HCT116 (cell line): Measurements from ENCODE around the gene ADGRE1.

ENCODE experiments used
- CBX3 ChIP-seq: IDR thresholded peaks from 2 replicates; pipeline ENCODE4 v1.6.1; 2012; ENCODE audit warnings: low read depth
- CEBPB ChIP-seq: IDR thresholded peaks from 2 replicates; pipeline ENCODE4 v1.6.1; 2012; ENCODE audit warnings: low read depth
- EZH2 ChIP-seq: fragments of 200-600 bp; sonication (generic); IDR thresholded peaks from 2 replicates; pipeline ENCODE4 v1.6.1; 2017; ENCODE audit warnings: antibody characterized with exemption, mixed run types
- EZH2phosphoT487 ChIP-seq: fragments of 200-600 bp; IDR thresholded peaks from 2 replicates; pipeline ENCODE4 v1.6.1; 2018; ENCODE audit warnings: antibody characterized with exemption, borderline replicate concordance
- POLR2A ChIP-seq: IDR thresholded peaks from 2 replicates; pipeline ENCODE4 v1.7.0; 2011; ENCODE audit warnings: borderline replicate concordance; ENCODE audit not compliant: insufficient read depth, insufficient read length; ENCODE audit errors: extremely low read depth
- POLR2AphosphoS5 ChIP-seq: IDR thresholded peaks from 2 replicates; pipeline ENCODE4 v1.6.1; 2011; ENCODE audit warnings: mild to moderate bottlenecking, low read depth, low read length, moderate library complexity
- SP1 ChIP-seq: IDR thresholded peaks from 2 replicates; pipeline ENCODE4 v1.6.1; 2012; ENCODE audit warnings: low read depth
- YY1 ChIP-seq: IDR thresholded peaks from 2 replicates; pipeline ENCODE4 v1.6.1; 2011; ENCODE audit warnings: low read length, low read depth, moderate library complexity, mild to moderate bottlenecking; ENCODE audit not compliant: insufficient replicate concordance; ENCODE audit errors: extremely low read depth
- TF ChIP-seq, protein P1 (sequence below): IDR thresholded peaks from 2 replicates; pipeline ENCODE4 v1.6.1; 2012
- TF ChIP-seq, protein P2 (sequence below), 3 experiments: fragments of 200-600 bp in 1 of 3; sonication (generic) in 1 of 3; IDR thresholded peaks in 2 of 3; conservative IDR thresholded peaks in 1 of 3; 2 replicates each; pipeline ENCODE4 v1.5.1; 2012 to 2017; ENCODE audit warnings: low read depth in 2 of 3, low read length in 2 of 3, antibody characterized with exemption in 1 of 3, borderline replicate concordance in 1 of 3, control low read depth in 1 of 3, mild to moderate bottlenecking in 1 of 3, mixed read lengths in 1 of 3, mixed run types in 1 of 3, moderate library complexity in 1 of 3; ENCODE audit not compliant: insufficient read depth in 1 of 3

DNA sequence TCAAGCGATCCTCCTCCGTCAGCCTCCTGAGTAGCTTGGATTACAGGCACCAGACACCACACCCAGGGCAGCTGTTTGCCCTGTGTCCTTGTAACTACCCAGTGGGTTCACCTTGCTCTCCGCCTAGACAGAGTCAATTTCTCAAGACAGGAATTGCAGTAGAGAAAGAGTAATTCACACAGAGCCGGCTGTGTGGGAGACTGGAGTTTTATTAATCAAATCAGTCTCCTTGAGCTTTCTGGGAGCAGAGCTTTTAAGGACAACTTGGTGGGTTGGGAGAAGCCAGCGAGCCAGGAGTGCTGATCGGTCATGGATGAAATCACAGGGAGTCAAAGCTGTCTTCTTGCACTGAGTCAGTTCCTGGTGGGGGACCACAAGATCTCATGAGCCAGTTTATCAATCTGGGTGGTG is 20.6 kb upstream of the ADGRE1 start:
- TF ChIP-seq, protein P1, sequence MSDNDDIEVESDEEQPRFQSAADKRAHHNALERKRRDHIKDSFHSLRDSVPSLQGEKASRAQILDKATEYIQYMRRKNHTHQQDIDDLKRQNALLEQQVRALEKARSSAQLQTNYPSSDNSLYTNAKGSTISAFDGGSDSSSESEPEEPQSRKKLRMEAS = no peak
- TF ChIP-seq, protein P2, sequence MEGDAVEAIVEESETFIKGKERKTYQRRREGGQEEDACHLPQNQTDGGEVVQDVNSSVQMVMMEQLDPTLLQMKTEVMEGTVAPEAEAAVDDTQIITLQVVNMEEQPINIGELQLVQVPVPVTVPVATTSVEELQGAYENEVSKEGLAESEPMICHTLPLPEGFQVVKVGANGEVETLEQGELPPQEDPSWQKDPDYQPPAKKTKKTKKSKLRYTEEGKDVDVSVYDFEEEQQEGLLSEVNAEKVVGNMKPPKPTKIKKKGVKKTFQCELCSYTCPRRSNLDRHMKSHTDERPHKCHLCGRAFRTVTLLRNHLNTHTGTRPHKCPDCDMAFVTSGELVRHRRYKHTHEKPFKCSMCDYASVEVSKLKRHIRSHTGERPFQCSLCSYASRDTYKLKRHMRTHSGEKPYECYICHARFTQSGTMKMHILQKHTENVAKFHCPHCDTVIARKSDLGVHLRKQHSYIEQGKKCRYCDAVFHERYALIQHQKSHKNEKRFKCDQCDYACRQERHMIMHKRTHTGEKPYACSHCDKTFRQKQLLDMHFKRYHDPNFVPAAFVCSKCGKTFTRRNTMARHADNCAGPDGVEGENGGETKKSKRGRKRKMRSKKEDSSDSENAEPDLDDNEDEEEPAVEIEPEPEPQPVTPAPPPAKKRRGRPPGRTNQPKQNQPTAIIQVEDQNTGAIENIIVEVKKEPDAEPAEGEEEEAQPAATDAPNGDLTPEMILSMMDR (IDR thresholded peaks at IDR 0.05 in 2 of 3, conservative IDR thresholded peaks at IDR 0.05 in 1 of 3; ENCODE audit: borderline replicate concordance in 1 of 3, insufficient read depth in 1 of 3, low read depth in 2 of 3, low read length in 2 of 3) = no peak
- TF ChIP-seq POLR2A (no peak), CEBPB (no peak), EZH2phosphoT487 (no peak), EZH2 (no peak), POLR2AphosphoS5 (no peak), CBX3 (no peak), YY1 (no peak), SP1 (no peak)
